GM18951 (cell line): Measurements from ENCODE around the gene SLC22A14.

Source experiments
- POLR2A ChIP-seq: IDR thresholded peaks from 4 replicates; pipeline ENCODE4 v1.6.1; 2011; ENCODE audit warnings: mild to moderate bottlenecking; ENCODE audit not compliant: insufficient read length, insufficient read depth; ENCODE audit errors: extremely low read depth
- in situ Hi-C: fragments of 300-500 bp; cut with MboI; formaldehyde crosslinking; loops from one replicate; pipeline ENCODE4 v1.12.0; 2022; ENCODE audit warnings: low sequenced_read_pairs, mixed read lengths, inconsistent platforms; ENCODE audit not compliant: unreplicated experiment

Gene SLC22A14

DNA sequence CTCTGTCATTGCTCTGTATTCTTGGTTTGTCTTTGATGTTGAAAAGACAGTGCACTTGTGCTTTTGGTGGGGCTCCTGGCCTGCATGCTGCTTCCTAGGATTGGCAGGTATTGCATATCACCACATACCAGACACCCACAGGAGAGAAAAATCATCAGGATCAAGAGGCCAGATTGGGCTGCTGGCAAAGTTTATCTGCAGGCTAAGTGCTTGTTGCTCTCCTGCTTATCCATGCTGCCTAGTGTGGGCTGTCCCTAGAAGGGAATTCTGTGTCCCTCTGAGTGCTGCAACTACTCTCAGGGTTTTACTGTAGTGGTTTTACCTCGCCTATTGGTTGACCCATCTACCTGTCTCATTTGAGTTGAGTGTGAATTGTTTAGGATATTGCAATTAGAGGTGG is 17.3 kb upstream of the SLC22A14 start:
- no peak for TF ChIP-seq POLR2A
- in situ Hi-C loops = no loop called here

DNA sequence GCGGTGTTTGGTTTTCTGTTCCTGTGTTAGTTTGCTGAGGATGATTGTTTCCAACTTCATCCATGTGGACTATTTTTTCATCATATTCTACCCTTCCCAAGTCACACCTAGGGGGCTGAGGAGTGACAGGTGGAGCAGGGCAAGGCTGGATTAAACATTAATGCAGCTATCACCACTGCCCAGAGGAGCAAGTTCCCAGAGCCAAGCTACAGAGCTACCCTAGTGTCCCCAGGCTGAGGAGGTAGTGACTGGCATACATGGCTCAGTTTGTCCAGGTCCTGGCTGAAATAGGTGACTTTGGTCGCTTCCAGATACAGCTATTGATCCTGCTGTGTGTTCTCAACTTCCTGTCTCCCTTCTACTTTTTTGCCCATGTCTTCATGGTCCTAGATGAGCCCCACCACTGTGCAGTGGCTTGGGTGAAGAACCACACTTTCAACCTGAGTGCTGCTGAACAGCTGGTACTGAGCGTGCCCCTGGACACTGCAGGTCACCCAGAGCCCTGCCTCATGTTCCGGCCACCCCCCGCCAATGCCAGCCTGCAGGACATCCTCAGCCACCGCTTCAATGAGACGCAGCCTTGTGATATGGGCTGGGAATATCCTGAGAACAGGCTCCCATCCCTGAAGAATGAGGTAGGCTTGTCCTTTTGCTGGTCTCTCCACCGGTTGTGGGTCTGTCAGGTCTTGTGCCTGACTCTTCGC is 16.3 kb upstream of the SLC22A14 start, which contains the start of gene SLC22A13:
TSS of gene SLC22A13 (plus strand) at position 209 of the 704 bp plus-strand sequence. CDS start at position 258, 49 bp downstream.
- in situ Hi-C loops = no loop called here
- TF ChIP-seq POLR2A = no peak

DNA sequence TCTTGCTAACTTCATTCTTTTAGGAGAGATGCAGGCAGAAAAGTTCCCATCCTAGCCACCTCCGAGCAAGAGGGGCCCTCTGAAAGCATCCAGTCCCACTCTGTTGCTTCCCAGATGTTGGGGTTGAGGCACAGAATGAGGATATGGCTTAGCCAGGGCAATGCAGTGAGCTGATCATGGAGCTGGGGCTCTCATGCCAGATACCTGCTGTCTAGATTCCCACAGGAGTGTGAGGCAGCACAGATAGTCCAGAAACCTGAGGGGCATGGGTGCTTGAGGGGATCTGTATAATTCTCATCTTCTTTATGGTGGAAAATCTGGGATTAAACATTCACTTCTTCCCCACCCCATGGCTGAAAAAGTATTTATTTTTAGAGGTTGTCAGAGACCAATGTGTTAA is 15.3 kb upstream of the SLC22A14 start:
- in situ Hi-C loops = no loop called here
- TF ChIP-seq POLR2A = no peak

DNA sequence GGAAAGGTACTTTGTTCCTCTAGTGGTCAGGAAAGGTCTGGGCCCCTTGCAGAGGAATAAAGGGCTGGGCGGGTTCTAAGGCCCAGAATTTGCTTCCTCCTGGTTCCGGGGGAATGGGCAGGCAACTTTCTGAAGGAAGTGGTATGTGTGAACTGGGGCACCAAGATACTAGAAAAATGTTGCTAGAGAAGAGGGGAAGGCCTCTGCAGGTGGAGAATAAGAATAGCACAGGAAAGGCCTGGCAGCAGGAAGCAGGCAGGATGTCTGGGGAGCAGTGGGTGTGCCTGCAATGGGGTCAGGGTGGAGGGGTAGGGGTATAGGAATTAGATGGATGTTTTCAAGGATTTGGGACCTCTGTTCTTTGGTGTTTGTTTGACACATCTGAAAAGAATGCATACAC is 14.4 kb upstream of the SLC22A14 start:
- in situ Hi-C loops = no loop called here
- no peak for TF ChIP-seq POLR2A

GRCh38 chr3:38268087-38268486 is 14.0 kb upstream of the SLC22A14 start:
- TF ChIP-seq POLR2A = no peak
- in situ Hi-C loops = no loop called here

DNA sequence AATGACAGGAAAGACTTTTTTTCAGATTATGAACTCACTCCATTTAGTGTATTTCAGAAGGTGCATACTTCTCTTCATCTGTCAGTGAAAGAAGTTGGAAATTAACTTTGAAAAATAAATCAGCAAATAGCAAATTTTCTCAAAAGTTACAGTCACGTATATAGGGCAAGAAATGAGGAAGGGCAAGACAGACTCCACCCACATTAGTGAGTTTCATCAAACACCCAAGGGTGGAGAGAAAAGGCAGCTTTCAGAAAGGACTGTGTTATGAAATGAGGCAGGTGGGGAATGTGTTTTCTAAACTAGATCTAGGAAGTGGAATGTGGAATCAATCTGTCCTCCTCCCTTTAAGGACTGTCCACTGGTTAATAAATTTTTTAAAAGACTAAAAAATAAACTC is 13.6 kb upstream of the SLC22A14 start:
- no peak for TF ChIP-seq POLR2A
- in situ Hi-C loops = no loop called here

DNA sequence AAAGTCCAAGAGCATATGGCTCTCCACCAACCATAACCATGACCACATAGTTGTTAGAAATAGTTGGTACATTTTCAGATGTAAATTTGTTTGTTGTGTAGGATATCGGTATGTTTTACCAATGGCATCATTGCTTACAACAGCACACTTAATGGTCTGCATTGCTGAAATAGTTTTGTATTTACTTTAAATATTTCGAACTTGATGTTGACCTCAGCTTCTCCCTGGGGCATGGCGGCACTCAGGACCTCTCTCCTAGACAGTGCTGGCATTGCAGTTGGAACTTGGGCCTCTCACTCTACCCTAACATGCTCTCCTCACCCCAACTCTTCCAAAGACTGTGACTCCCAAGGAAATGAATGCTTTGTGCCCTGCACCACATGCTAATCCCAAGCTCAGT is 11.5 kb upstream of the SLC22A14 start:
- TF ChIP-seq POLR2A = no peak
- in situ Hi-C loops = no loop called here

GRCh38 chr3:38271553-38271952 is 10.5 kb upstream of the SLC22A14 start:
- no peak for TF ChIP-seq POLR2A
- in situ Hi-C loops = no loop called here

DNA sequence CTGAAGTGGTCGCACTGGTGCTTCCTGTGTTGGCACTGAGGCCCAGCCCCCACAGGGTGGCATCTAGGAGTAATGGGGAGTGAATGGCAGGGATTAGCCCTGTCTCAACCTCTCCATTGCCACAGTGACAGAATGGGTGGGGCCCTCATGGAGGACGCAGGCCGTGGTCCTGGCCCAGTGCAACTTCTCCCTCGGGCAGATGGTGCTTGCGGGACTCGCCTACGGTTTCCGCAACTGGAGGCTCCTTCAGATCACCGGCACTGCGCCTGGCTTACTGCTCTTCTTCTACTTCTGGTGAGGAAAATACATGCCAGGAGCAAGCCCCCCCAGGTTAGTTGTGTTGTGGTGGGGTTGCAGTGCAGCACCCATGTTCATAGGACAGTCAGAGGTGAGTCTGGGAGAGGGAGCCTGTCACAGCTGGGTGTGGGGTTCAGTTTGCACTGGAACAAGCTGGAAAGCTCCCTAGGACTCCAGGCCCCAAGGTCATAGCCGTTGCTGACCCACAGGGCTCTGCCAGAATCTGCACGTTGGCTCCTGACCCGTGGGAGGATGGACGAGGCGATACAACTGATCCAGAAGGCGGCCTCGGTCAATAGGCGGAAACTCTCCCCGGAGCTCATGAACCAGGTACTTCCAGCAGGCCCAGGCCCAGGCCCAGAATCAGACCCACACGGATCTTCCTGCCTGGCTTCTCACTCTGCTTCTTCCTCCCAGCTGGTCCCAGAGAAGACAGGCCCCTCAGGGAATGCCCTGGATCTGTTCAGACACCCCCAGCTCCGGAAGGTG is 7.0 kb upstream of the SLC22A14 start:
- TF ChIP-seq POLR2A = no peak
- in situ Hi-C loops = no loop called here

DNA sequence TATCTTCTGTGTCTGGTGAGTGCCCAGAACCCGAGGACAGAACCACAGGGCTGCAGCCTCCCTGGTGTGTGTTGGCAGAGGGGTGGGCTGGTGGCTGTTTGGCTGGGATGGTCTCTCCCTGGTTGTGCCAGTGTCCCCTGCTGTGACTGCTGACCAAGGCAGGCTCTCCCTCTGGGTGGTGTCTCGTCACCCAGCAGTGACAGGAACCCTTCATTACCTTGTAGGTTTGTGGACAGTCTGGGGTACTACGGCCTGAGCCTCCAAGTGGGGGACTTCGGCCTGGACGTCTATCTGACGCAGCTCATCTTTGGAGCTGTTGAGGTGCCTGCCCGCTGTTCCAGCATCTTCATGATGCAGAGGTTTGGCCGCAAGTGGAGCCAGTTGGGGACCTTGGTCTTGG is 6.4 kb upstream of the SLC22A14 start:
- no peak for TF ChIP-seq POLR2A

GRCh38 chr3:38276081-38276916 is 5.8 kb upstream of the SLC22A14 start:
- TF ChIP-seq POLR2A = no peak
- in situ Hi-C loops = no loop called here

More for the DNA sequence above, 6.4 kb upstream of the SLC22A14 start:
- in situ Hi-C loops = no loop called here

DNA sequence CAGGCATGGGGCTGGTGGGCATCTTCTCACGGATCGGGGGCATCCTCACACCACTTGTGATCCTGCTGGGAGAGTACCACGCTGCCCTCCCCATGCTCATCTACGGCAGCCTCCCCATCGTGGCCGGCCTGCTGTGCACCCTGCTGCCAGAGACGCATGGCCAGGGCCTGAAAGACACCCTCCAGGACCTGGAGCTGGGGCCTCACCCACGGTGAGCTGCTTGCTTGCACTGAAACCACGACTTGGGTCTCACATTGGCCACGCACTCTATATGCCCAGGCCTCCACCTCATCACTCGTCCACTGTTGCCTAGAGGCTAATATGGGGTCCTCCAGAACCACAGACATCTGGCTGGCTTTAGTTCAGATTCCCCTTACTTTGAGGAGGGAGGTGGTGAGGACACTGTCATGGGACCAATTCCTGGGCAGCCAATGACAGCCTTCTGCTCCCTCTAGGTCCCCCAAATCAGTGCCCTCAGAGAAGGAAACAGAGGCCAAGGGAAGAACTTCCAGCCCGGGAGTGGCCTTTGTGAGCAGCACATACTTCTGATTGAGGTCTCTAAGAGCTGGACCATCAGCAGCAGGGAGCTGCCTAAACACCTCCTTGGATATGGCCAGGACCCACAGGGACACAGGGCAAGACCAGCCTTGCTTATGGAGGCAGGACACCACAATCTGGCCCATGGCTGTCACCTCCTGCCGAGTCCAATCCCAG is 5.0 kb upstream of the SLC22A14 start:
- TF ChIP-seq POLR2A = no peak
- in situ Hi-C loops = no loop called here

- in situ Hi-C loops = no loop called here
- no peak for TF ChIP-seq POLR2A
These were observed 3.3 kb upstream of the SLC22A14 start for GRCh38 chr3:38278841-38279240.
